Activated CD4-positive, alpha-beta T cell treated with anti-CD3 and anti-CD28 coated beads for 1 hour (primary cell): ENCODE results near the gene PPFIBP2.
"Not testable (repeated sequence)": the region's sequence is repeated elsewhere in the genome, so short reads cannot be mapped to it uniquely, and the experiment has no call there.

Experiments used
- DNase-seq: peaks from one replicate; pipeline ENCODE4 v3.0.0-alpha.2; 2020

Gene PPFIBP2

DNA sequence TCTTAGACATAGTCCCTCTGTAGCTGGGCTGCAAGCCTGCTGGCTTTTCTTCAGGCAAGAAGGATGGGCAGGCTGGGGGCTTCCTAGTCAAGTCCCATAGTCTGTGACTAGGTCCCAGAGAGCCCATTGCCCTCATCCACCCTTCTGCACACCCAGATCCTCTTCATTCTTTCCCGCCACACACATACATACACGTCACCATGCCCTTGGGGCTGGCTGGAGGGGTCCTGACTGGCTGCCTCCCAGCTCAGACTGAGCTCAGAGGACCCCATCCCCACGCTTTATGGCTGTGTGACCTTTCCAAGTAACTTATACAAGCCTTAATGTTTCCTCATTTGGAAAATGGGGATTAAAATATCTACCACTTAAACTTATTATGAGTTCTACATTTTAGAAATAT is 13.5 kb upstream of the PPFIBP2 start:
- no peak for DNase-seq

DNA sequence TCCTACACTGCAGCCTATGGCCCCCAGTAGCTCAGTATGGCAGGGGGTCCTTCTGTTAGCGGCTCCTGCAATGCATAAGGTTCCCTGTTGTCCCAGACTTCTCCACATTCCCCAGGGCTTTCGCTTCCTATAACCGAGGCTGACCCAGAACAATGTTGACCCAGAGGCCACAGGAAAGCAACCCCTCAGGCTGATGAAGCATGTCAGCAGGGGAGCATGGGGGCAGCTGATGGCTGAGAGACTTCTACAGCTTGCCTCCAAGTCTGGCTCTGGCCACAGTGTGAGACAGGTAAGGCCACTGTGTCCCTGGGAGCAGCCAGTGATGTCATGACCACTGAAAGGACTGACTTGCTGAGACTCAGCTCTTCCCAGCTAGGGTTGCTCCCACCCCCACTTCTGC is 12.5 kb upstream of the PPFIBP2 start:
- DNase-seq = no peak

DNA sequence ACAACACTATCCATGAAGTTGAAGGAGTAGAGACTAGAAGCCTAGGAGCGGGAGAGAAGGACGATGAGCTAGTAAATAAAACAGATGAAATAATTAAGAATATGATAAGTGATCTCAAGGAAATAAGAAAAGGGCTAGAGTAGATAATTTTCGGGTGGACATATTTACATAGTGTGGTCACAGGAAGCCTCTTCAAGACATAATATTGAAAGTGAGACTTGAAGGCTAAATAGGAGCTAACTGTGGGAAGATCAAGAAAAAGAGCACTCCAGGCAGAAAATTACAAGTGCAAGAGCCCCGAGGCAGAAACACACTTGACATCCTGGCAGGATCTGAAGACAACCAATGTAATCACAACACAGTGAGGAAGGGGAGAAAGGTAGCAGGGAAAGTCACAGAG is 11.9 kb upstream of the PPFIBP2 start:
- no peak for DNase-seq

DNA sequence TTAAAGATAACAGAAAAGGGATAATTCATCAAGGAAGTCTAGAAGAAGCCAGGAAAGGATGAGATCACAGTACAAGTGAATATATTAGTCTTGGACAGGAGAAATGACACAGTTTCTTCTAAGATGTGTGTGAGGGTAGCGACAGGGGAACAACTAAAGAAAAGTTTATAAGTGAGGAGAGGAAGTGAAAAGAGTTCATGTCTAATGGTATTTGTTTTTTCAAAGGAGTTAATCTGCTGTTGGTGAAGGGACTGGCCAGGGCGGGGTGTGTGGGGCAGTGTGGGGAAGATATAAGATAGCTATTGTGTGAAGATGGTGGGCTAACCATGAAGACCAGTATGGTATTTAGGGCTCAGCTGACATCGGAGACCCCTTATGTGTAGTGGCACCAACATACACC is 7.6 kb upstream of the PPFIBP2 start:
- DNase-seq = no peak

DNA sequence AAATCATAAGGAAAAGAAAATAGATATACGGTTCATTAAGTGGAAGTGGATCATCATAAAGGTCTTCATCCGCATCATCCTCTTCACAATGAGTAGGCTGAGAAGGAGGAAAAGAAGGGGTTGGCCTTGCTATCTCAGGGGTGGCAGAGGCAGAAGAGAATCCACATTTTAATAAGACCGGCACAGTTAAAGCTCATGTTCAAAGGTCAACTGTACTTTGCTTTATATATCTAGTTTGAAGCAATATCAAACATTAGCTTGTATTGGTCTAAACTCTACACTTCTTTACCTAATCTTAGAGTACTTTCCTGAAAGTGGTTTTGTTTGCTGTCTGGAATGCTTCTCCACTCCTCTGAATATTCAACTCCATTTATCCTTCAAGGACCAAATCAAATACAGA is 5.7 kb upstream of the PPFIBP2 start:
- no peak for DNase-seq

DNA sequence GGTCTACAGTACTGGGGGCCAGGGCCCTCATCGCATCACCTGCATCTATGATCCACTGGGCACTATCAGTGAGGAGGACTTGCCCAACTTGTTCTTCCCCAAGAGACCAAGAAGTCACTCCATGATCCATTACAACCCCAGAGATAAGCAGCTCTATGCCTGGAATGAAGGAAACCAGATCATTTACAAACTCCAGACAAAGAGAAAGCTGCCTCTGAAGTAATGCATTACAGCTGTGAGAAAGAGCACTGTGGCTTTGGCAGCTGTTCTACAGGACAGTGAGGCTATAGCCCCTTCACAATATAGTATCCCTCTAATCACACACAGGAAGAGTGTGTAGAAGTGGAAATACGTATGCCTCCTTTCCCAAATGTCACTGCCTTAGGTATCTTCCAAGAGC is 3.8 kb upstream of the PPFIBP2 start:
- DNase-seq = no peak

DNA sequence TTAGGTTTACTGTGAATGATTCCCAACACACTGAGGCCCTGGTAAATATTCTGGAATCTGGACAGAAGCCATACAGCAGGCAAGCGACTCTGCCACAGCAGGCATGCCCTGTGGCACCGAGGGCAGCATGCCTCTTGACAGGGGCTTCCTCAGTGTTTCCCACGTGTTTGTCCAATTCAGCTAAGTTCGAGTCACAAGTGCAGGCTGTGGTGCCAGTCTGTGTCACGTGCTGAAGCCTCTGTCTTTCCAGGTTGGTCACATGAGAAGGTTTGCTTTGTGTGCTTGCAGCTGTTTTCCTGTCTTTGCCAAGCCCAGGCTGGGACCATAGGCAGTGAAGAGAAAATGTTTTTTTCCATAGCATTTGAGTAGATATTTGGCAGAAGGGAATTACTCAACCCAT is 2.4 kb upstream of the PPFIBP2 start:
- no peak for DNase-seq

DNA sequence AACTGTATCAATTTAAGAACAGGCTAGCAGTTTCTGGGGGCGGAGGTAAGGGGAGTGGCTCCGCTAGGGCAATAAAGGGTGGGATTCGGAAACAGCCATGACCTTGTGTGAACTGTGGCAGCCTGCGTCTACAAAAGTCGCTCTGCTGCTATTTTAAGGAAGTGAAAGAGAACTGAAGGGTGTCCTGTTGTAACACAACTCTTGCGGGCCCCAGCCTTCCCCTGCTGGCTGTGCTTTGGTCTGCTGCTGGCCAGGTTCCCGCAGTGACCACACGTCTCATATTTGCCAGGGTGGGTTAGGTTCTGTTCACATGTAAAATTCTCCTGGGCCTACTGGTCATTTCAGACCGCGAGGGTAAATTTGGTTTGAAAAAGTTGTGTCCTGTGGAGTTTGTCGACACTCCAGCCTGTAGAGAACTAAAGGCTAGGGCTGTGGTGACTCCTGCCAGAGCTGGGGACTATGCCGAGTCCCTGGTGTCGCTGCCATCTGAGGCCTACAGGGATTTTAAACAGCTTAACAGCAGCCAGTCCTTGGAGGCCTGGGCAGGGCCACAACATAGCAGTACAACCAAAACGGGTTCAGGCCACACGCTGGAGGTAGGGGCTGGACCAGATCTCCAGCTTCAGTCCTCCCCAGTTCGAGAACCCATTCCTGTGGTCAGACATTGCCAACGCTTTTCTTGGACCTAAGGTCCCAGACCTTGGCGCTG is 1.1 kb upstream of the PPFIBP2 start:
- DNase-seq = no peak

DNA sequence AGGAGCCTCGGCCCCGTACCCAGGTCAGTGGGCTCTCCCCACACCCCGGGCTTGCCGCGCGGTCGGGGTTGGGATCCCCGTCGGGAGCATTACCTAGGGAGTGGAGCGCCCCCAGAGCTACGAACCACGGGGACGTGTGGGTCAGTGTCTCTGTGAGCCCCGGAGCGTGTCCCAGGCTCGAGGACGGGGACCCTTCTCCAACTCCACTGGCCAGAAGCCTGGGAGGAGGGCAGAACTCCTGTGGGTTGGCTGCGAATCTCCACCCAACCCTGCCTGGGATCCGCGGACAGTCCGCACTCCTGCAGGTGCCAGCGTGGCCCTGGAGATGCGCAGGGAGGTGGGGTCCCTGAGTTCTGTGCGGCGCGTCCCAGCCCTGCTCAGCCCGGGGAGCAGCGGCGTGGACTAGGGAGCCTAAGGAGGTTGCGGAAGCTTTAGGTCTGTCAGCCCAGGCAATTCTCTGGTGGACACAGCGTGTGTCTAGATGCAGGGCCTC is 346 bp downstream of the PPFIBP2 start:
- DNase-seq = no peak

DNA sequence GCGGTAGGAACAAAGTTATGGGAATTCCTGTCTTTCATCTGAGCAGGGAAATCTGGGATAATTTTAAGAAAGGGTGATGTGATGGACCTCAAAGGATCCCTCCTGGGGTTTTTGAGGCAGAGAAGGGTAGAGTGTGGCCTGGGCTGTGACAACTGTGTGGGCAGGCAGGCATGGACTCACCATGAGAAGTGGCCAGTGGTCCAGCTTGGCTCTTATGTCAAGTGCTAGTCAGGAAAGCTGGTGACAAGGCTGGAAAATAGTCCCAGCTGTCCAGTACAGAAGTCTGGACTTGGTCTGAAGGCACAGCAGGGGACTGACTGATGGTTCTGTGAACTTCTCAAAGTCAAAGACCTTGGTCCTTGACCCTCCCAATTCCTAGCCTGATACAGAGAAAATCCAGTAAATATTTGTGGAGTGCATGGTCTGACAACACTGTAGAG is 1.7 kb downstream of the PPFIBP2 start:
- DNase-seq = no peak

DNA sequence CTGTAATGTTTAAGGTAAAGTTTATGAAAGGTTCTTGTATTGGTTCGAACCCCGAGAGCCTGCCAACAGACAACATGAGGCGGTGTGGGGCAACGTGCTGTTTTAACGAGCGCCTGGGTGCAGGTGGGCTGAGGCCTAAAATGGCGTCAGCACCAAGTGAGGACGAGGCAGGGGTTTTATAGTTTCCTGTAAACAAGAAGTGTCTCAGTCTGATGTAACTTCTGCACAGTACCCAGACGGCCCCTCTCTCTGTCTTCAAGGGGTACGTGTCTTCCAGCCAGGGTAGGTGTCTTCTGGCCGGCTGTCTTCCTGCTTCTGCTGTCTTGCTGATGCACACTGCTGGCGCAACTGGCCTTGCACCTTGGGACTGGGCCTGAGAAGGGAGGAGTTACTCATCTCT is 2.7 kb downstream of the PPFIBP2 start:
- DNase-seq = no peak

DNA sequence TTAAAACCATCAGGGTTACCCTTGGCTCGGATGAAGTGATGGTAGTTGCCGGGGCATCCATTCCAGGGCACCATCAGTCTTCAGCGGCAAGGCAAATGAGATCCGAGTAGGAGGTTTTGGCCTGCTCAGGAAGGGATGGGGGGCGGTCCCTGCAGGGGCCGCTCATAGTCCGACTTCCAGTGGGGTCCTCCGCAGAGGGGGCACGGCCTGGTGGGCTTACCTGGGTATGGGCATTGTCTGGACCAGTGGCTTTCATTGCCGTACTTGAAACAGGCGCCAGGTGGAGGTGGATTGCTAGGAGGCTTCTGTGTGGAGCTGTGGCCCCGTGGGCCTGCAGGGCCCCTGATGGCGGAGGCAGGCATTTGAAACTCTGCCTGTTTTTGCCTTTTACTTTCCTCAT is 3.9 kb downstream of the PPFIBP2 start:
- not testable (repeated sequence) for DNase-seq

DNA sequence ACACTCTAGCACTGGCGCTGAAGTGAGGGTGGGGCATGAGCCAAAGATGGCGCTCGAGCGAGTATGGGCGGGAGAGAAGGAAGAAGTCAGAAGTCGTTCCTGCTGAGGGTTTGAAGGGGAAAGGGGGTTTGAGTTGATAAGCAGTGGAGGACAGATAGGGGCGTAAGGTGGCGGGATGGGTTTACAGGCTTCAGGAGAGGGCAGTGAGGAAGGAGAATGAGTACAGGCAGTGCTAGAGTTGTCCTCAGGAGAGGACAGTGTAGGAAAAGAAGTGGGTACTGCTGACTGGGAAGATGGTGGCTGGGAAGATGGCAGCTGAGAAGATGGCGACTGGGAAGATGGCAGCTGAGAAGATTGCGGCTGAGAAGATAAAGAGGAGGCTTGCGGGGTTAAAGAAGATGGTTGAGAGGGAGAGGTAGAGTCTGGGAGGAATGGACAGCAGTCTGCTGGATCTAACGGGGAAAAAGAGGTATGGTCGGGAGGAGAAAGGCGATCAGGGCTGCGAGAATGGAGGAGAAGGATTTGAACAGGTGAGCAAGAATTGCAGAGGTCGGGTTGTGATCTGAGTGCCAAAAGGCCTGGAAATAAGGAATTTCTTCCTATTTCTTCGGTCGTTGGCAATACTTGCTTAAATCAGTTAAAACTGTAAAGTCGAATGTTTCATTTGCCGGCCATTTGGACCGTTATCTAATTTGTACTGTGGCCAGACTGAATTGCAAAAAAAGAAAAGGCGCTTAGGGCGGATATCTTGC is 5.2 kb downstream of the PPFIBP2 start:
- no peak for DNase-seq

DNA sequence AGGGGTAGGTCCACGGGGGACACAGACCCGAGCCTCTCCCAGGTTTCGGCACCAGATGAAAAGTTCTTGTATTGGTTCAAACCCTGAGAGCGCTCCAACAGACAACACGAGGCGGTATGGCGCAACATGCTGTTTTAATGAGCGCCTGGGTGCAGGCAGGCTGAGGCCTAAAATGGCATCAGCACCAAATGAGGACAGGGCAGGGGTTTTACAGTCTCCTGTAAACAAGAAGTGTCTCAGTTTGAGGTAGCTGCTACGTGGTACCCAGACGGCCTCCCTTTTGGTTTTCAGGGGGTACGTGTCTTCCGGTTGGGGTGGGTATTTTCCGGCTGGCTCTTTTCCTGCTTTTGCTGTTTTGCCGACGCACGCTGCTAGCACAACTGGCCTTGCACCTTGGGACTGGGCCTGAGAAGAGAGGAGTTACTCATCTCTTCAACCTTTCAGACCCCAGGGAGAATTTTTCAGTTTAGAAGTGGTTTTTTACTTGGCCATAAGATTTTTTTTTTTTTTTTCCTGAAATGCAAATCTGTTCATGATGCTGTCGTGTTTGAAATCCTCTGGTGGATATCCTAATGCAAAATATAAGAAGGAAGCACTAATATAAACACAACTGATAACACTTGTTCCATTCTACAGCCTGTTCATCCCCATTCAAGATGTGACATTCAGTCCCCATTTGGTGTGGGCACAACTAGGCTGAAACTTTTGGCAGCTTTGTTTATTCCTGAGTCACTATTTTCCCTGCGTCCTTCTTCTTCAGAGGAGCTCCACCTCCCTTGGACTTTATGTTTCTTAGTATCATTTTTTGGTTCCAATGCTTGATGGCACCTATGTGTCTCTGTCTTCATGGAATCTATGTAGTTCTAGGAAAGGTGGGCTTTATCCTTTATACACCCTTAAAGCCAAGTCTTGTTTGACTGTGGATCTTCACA is 6.5 kb downstream of the PPFIBP2 start:
- DNase-seq = no peak

DNA sequence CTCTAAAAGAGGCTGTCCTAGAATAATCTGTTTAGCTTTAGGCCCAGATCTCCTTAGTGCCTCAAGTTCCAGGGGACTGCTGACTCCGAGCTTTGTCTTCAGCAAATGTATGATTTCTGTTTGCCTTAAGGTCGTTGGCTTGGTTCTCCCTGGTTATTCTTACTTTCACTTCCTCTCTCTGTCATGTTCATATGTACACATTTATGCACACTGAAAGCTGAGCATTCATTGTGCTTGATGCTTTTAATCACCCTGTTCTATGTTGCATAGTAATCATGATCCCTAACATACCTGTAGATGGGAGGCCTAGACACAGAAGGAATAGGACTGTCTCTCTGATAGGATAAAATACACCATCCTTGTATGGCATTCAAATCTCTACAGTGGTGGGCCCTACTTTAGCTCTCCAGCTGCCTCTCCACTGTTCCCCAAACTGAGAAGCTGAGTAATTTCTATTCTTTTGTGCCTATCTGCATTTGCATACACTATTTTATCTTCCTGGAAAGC is 7.2 kb downstream of the PPFIBP2 start:
- no peak for DNase-seq

DNA sequence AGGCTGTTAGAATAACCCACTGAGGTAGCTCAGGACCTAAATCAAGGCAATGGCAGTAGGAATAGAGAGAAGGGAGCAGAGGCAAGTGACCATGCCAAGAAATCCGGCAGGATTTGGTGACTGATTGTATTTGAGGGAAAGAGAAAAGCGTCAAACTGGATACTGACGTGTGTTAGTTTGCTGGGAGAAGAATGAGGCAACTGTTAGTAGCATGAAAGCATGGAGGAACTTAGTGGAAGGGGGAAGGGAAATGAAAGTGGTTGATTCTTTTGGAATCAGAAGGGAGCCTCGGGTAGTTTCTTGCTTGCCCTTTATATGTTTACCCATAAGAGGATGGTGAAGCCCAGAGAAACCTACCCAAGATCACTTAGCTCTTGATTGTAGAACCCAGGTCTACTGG is 8.3 kb downstream of the PPFIBP2 start:
- DNase-seq = no peak

DNA sequence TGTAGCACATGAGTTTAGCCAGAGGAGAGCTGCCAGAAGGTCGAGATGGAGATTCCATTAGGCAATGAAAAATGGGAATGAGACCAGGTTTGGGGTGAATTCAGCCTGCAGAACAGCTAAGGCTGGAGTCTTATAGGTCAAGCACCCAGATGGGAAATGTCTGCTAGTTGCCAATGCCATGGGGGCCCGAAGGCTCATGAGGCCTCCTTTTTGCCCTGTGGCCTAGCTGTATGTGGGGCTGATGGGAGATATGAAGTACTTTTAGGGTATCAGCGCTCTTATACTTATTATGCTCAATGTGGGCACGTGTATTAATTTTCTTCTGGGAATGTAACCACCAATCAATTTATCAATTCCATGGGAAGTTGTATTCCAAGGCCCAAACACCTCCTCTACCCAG is 8.7 kb downstream of the PPFIBP2 start:
- no peak for DNase-seq

DNA sequence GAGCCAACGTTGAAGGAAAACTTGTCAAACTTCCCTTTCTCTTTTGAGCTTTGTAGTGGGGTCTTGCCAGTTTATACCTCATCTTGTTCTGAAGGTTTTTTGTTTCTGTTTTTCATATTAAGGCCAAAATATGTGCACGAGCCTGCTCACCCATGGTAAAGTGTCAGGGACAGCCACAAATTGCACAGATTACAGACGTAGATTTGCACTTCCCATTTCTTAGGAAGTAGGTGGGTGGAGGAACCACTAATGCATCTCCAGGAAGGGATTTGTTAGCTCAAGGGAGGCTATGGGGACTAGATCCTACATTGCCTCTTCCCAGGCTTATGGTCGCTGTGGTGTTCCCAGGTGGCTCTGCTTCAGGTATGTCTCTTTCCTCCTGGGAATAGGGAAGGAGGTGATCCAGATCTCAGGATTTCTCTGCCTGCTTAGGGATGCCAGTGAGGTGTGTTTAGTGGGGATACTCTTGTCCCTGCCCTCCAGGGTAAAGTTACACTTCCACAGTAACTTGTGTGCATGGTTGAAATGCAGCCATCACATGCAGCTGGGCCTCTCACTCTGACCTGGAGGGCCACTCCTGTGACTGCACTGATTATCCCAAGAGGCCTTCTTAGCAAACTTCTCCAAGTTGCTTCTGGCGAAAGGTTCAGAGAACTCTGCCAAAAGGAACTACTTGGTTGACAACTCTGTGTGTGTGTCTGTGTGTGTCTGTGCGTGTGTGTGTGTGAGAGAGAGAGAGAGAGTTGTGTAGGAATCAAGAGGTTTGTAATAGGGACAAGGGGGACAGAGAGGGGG is 9.8 kb downstream of the PPFIBP2 start:
- no peak for DNase-seq

DNA sequence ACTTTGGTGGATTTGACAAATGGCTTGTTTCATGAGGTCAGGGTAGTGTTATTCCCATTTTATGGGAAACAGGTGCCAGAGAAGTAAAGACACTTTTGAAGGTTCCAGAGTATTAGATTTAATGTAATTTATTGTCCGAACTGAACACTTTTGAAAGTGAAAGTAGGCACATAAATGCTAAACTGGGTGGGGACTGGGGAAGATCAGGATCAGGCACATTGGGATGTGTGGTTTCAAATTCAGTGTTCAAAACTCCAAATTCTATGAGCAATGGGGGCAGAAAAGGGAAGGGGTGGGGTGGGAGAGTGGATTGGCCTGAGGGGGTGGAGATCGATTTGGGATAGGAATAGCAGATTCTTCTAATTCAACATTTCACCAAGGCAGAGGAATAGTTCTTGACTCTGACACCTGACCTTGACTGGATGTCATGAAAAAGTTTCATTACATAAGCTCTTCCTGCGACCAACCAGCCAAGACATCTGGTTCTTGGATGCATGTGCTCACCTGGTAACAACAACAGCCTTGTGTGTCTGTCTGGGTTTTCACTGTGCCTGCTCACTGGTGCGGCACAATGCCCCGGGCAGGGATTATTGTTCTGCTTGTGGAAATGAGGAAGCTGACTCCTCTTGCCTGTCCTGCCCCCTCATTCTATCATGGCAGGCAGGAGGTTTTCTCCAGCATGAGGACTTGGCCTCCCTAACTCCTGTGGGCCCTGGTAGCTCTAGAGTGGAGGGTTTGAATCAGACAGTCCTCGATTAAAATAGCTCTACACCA is 10.8 kb downstream of the PPFIBP2 start:
- DNase-seq = no peak

DNA sequence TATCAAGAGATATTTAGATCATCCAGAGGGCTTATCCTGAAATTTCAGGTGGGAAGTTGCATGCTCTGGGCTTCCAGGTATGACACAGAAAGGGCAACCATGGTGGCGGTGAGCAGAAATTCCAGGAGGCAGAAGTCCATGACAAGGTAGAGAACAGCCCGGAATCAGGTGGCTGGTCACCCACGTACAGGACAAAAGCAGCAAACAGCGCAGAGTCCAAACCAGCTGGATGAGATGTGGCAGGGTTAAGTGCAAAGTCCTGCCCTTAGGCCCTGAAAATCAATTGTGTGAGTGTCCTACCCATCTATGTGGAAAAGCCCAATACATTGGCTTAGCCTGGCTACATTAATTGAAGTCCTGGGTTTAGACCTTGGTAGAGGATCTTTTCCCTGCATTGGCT is 11.6 kb downstream of the PPFIBP2 start:
- no peak for DNase-seq

DNA sequence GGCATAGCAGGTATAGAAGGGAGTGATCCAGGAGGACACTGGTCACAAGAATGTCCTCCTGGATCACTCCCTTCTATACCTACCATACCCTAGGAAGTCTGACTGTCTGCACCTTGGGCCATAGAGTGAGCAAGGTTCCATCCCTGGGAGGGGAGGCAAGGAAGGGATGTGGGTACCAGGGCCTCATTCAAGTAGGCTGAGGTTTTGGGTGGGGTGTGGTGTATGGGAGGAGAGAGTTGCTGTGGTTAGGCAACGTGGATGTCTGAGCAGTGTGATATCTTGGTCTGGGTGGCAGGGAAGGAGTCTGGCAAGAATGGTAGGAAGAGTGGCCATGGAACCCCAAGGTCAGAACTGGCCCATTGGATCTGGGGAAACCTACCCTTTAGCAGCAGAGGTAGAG is 13.2 kb downstream of the PPFIBP2 start:
- no peak for DNase-seq
